Measurements from ENCODE around the gene RSPO1.

RSPO1 gene

DNA sequence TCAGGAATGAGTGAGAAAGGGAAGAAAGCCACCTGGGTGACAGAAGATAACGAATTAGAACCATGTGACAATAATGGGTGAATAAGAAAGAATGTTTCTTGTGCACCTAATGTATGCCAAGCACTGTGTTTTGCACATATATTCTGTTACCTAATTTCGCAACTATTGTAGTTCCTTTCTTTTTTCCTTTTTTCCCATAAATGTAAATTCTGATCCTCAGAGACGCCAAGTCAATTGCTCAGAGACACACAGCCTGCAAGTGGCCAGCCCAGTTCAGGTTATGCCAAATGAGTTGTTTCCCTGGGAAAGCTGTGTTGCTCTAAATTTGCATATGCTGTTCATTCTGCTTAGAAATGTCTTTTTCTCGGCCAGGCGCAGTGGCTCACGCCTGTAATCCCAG, 1.7 kb upstream of the RSPO1 start:
- Histone ChIP-seq H3K9me3 (replicated peaks; ENCODE audit: insufficient read depth, low read length) (no peaks in the 10 kb centered on the region), H3F3A (ENCODE audit: insufficient read depth, low read length) (no peaks in the 10 kb centered on the region), H4K20me1 (ENCODE audit: insufficient read depth, low read length) (no peaks in the 10 kb centered on the region), H3K4me2 (ENCODE audit: low read depth, low read length) (no peak overlapping the region), H3K27ac (ENCODE audit: low read length) (no peak overlapping the region), H3K36me3 (replicated peaks; ENCODE audit: insufficient read depth, low read length) (no peaks in the 10 kb centered on the region), H3K79me2 (ENCODE audit: low read length) (no peaks in the 10 kb centered on the region), H3K27me3 (replicated peaks; ENCODE audit: insufficient read depth, low read length) (peaks cover 65% of the 10 kb centered on the region), H2AFZ (ENCODE audit: low read length) (no peak overlapping the region), H3K4me3 (ENCODE audit: low read length) (no peak overlapping the region), H3K9me2 (replicated peaks; ENCODE audit: insufficient read depth, low read length) (no peaks in the 10 kb centered on the region), H3K9ac (ENCODE audit: low read length) (no peak overlapping the region), H3K4me1 (ENCODE audit: low read length) (no peaks in the 10 kb centered on the region)
- no peak for TF ChIP-seq EZH2phosphoT487 (IDR thresholded peaks at IDR 0.05; ENCODE audit: low read length)
- no peak for TF ChIP-seq EZH2 (optimal IDR thresholded peaks at IDR 0.05; ENCODE audit: low read depth, low read length)
- TF ChIP-seq, protein P1, sequence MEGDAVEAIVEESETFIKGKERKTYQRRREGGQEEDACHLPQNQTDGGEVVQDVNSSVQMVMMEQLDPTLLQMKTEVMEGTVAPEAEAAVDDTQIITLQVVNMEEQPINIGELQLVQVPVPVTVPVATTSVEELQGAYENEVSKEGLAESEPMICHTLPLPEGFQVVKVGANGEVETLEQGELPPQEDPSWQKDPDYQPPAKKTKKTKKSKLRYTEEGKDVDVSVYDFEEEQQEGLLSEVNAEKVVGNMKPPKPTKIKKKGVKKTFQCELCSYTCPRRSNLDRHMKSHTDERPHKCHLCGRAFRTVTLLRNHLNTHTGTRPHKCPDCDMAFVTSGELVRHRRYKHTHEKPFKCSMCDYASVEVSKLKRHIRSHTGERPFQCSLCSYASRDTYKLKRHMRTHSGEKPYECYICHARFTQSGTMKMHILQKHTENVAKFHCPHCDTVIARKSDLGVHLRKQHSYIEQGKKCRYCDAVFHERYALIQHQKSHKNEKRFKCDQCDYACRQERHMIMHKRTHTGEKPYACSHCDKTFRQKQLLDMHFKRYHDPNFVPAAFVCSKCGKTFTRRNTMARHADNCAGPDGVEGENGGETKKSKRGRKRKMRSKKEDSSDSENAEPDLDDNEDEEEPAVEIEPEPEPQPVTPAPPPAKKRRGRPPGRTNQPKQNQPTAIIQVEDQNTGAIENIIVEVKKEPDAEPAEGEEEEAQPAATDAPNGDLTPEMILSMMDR (IDR thresholded peaks at IDR 0.05; ENCODE audit: low read length): no peak
- DNase-seq: no peak

DNA sequence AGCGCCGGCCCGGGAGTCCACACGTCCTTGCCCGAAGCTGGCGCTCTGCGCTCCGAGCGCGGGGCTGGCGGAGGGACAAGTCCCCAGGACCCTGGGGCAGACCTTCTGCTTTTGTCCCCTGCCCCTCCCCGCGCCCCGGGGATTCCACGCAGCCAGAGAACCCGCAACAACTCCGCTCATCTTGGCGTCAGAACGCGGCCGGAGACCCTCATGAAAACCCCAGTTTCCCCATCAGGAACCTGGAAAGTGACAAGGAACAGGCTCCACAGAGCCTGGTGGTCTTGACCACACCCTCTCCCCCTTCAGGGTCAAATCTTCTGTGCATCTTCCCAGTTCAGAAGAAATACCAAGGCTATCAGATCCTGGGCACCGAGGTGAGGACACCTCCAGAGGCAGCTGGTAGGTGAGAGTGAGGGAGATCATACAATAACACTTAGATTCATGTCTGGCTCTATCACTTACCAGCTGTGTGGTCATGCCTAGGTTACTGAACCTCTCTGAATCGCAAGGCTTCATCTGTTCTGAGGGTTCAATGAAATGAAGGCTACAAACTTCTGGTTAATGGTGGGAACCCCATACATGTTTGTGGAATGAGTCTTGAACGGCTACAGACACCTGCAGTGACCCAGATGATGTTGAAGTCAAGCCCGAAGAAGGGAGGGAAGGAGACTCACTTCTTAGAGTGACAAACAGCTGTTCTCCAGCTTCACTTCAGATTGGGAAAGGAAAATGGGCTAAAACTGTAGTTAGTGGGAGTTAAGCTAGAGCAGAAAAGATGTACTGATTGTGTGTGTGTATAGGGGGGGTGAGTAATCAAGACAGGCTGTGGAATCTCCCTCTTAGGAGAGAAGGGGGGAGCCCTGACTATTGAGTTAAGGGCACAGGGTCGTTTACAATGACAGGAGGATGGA, 555 bp upstream of the RSPO1 start:
- peaks cover 61% of the 10 kb centered on the region for H3K27me3 ChIP-seq (replicated peaks; ENCODE audit: insufficient read depth, low read length)
- no peaks in the 10 kb centered on the region for H3K36me3 ChIP-seq (replicated peaks; ENCODE audit: insufficient read depth, low read length)
- no peak overlapping the region for H2AFZ ChIP-seq (ENCODE audit: low read length)
- H3K9ac ChIP-seq (ENCODE audit: low read length): no peak overlapping the region
- H3K4me1 ChIP-seq (ENCODE audit: low read length): peaks cover 5% of the 10 kb centered on the region; the same call in 1 of the 2 replicates
- H3K27ac ChIP-seq (ENCODE audit: low read length): no peak overlapping the region
- H3F3A ChIP-seq (ENCODE audit: insufficient read depth, low read length): no peaks in the 10 kb centered on the region
- no peak overlapping the region for H3K4me2 ChIP-seq (ENCODE audit: low read depth, low read length)
- TF ChIP-seq, protein P1 (IDR thresholded peaks at IDR 0.05; ENCODE audit: low read length): no peak
- TF ChIP-seq EZH2phosphoT487 (IDR thresholded peaks at IDR 0.05; ENCODE audit: low read length) (no peak), EZH2 (optimal IDR thresholded peaks at IDR 0.05; ENCODE audit: low read depth, low read length) (no peak)
- H3K9me2 ChIP-seq (replicated peaks; ENCODE audit: insufficient read depth, low read length): no peaks in the 10 kb centered on the region
- no peaks in the 10 kb centered on the region for H3K79me2 ChIP-seq (ENCODE audit: low read length)
- no peaks in the 10 kb centered on the region for H3K9me3 ChIP-seq (replicated peaks; ENCODE audit: insufficient read depth, low read length)
- no peak for DNase-seq
- no peak overlapping the region for H3K4me3 ChIP-seq (ENCODE audit: low read length)
- no peaks in the 10 kb centered on the region for H4K20me1 ChIP-seq (ENCODE audit: insufficient read depth, low read length)

- H3F3A ChIP-seq (ENCODE audit: insufficient read depth, low read length): no peaks in the 10 kb centered on the region
- no peaks in the 10 kb centered on the region for H3K9me3 ChIP-seq (replicated peaks; ENCODE audit: insufficient read depth, low read length)
- peaks cover 10% of the 10 kb centered on the region; the same call in 1 of the 2 replicates for H3K4me1 ChIP-seq (ENCODE audit: low read length)
- H3K27ac ChIP-seq (ENCODE audit: low read length): no peak overlapping the region
- no peaks in the 10 kb centered on the region for H3K9me2 ChIP-seq (replicated peaks; ENCODE audit: insufficient read depth, low read length)
- no peak overlapping the region for H3K9ac ChIP-seq (ENCODE audit: low read length)
- peaks cover 69% of the 10 kb centered on the region for H3K27me3 ChIP-seq (replicated peaks; ENCODE audit: insufficient read depth, low read length)
- H3K36me3 ChIP-seq (replicated peaks; ENCODE audit: insufficient read depth, low read length): no peaks in the 10 kb centered on the region
- no peak overlapping the region for H2AFZ ChIP-seq (ENCODE audit: low read length)
- no peak overlapping the region for H3K4me2 ChIP-seq (ENCODE audit: low read depth, low read length)
- no peaks in the 10 kb centered on the region for H3K79me2 ChIP-seq (ENCODE audit: low read length)
- no peaks in the 10 kb centered on the region for H4K20me1 ChIP-seq (ENCODE audit: insufficient read depth, low read length)
- TF ChIP-seq EZH2 (optimal IDR thresholded peaks at IDR 0.05; ENCODE audit: low read depth, low read length): no peak
- TF ChIP-seq, protein P1 (IDR thresholded peaks at IDR 0.05; ENCODE audit: low read length): no peak
- no peak for TF ChIP-seq EZH2phosphoT487 (IDR thresholded peaks at IDR 0.05; ENCODE audit: low read length)
- no peak for DNase-seq
- no peak overlapping the region for H3K4me3 ChIP-seq (ENCODE audit: low read length)
Measured at GRCh38 chr1:37633938-37634243, 801 bp downstream of the RSPO1 start.

Data from MM.1S (cell line).